Activated CD8-positive, alpha-beta memory T cell treated with anti-CD3 and anti-CD28 coated beads, Interleukin-2, amount 50 U/mL, for 4 hours (primary cell): ENCODE data around the gene GOLGA6D.
A peak's percentile ranks its signal among the peaks of the same experiment; 100 is the strongest.
"Not testable (repeated sequence)": the region's sequence is repeated elsewhere in the genome, so short reads cannot be mapped to it uniquely, and the experiment has no call there.

Source experiments
- DNase-seq: peaks from one replicate; pipeline ENCODE4 v3.0.0-alpha.2; 2020

GOLGA6D gene

DNA sequence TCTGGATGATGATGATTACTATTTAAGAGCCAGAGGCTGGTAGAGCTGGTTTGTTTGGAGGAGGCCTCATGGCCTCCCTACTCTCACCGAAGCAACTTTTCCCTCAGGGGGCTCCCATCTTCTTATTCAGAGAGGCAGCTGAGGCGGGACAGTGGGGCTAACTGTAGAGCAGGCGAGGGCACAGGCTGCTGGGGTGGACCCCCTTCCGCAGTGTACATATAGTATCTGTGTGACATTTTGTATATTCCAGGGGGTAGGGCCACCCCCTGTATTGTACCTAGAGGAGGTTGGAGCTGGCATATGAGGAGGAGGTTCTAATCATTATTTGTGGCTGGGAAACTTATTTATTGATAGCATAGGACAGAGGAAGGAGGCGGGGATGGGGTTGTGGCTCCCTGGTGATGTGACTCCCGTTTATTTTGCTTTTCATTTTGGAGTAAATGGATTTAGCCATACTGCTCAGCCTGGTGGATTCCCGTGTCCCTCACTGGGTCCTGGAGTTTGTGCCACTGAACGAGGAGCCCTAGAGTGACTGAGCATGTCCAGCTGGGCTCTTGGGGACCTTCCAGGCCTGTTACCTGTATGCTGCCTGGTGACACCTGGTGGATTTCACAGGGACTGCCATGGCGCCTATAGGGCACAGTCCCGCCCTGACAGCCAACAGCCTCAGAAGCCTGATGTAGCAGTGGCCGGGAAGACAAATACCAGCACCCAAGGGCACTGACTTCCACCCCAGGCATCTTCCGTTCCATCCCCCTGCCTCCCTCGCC, 16.1 kb downstream of the GOLGA6D start:
- DNase-seq, result not testable (repeated sequence)

DNA sequence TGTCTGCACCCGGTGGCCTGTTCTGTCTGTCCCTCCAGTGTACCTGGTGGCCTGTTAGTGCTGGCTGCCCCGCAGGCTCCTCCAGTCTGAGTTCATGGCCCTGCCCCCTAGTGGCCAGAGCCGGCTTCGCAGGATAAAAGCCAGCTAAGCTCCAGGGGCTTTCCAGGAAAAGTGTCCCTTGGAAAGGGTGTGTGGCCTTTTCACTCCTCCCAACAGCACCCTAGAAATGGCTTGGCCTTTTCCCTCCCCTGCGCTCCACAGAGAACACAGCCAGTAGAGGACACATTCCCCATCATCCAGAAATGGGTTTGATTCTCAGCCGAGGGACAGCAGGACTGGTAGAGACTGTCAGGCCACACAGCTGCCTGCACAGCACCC, 16.7 kb downstream of the GOLGA6D start:
- peak; percentile 67 for DNase-seq

DNA sequence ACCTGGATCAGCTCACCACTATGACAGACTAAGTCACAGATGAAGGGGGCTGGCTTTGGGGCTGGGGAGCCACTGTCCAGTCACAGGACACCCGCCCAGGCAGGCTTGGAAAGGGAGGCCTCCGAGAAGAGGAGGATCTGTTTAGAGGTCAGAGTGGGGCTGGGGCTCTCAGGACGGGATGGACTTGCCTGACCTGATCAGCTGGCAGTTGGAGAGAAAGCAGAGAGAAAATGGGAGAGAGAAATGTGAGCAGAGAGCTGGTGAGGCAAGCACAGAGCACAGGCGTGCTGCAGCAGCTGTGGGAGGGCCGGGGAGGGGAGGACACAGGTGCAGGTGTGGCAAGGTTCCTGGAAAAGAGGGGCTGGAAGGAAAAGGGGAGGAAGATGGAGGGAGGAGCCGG, 17.4 kb downstream of the GOLGA6D start:
- not testable (repeated sequence) for DNase-seq

DNA sequence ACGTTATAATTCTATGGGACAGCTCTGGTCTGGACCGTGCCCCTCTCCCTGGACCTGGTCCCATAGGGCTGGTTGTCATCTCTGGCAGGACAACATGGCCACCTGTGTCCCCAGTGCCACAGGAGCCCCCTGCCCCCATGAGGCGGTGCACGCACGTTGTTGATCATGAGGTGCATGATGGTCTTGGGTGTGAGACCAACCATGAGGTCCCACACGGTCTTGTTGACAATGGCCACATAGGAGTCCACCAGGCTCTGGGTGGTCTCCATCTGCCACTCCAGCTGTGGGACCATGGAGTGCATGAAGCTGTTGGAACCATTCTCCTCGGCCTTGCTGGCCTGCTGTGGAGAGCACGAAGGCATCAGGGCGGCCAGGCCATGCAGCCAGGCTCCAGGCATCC, 19.7 kb downstream of the GOLGA6D start:
- no peak for DNase-seq

DNA sequence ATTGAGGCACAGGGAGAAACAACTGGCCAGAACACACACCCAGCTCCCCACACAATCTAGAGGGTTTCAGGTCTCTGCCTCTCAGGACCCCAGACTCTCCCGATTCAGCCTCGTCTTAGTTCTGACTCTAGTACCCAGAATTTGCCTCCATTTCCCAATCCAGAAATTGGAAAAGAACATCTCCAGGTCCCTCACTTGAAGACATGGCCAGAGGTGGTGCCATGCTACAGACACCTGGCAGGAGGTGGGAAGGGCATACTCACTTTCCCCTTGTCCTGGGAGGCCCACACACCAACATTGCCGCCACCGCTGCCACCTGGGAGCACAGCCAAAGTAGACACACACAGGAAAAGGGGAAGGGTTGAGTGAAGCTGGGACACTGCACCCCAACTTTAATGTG, 20.1 kb downstream of the GOLGA6D start:
- DNase-seq, result not testable (repeated sequence)

DNA sequence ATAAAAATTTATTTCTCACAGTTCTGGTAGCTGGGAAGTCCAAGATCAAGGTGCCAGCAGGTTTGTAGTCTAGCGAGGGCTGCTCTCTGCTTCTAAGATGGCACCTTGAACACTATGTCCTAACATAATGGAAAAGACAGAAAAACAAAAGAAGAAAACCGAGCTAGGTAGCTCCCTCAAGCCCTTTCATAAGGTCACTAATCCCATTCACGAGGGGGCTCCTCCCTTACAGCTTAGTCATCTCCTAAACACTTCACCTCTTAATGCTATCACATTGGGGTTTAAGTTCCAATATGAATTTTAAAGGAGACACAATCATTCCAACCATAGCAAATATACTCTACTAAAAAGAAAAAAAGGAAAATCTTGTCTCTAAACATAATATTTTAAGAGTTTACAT, 23.6 kb downstream of the GOLGA6D start:
- DNase-seq, result no peak

DNA sequence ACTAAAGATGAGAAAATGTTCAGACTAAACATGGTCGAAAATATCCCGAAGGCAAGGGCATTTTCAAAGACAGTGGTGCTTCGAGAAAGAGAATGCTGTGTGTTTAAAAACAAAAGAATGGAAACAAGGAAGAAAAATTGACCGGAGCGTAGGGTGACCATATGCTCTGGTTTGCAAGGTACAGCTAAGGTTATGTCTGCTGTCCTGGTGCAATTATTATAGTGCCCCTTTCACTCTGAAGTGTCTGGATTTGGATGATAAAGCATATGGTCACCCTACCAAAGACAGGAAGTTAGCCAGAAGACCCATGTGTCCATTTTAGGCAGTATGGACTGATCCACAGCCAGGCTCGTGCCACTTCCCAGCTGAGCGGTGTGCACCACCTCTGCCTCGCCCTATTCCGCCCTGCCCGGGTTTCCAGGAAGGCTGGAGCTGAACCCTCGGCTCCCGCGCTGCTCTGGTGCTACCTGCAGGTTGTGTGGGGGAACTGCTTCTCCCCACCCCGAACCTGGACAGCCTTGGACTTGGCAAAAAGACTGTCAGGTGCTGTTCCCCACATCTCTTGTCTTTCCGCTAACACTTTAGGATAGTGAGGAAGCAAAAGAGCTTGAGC, 25.2 kb downstream of the GOLGA6D start:
- DNase-seq, result no peak

DNA sequence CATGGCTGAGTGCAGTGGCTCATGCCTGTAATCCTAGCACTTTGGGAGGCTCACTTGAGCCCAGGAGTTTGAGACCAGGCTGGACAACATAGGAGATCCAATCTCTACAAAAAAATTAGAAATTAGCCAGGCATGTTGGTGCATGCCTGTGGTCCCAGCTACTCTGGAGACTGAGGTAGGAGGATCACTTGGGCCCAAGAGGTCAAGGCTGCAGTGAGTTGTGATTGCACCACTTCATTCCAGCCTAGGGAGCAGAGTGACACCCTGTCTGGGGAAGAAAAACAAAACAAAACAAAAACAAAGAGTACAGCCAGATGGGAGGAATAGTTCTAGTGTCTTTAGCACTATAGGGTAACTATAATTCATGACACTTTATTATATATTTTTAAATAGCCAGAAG, 27.1 kb downstream of the GOLGA6D start:
- DNase-seq, result no peak

DNA sequence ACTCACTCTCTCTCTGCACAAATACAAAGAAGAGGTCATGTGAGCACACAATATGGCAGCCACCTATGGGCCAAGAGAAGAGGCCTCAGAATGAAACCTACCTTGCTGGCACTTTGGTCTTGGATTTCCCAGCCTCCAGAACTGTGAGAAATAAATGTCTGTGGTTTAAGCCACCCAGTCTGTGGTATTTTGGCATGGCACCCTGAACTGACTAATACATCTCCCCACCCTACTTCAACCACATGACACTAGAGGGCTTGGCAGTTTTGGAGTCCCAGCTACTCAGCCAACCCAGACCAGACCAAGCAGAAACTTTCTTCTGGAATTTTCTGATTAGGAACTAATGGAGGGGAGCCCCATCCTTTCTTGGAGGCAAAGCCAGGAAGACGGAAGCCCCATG, 29.9 kb downstream of the GOLGA6D start:
- not testable (repeated sequence) for DNase-seq

DNA sequence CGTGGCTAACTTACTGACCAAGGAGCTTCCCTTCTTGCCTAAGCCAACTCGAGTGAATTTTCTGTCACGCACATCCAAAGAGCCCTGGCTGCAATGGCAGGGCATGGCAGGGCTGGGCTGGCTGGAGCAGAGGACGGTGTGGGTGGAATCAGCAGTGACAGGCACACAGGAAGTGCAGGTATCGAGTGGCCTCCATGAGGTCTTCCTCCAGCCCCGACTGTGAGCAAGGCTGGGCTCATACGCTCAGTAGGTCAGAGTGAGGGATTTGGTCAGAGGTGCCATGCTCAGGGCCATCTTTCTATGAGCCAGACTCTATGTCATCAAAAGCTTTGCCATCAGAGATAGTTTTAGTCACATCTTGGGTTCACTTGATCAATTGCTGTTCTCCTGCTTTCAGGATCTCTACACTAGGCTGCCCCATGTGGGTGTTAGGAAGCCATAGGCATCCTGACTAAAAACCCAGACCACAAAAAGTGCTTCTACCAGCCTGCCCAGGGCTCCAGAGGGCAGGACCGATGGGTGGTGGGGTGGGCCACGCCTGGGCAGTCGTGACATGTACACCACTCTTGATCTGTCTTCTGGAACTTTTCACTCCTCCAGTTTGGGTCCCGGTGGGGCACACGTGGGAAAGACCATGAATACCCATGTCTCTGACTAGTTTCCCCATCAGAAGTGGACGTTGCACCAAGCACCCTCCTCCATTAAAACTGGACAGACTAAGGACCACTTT, 30.6 kb downstream of the GOLGA6D start:
- no peak for DNase-seq

DNA sequence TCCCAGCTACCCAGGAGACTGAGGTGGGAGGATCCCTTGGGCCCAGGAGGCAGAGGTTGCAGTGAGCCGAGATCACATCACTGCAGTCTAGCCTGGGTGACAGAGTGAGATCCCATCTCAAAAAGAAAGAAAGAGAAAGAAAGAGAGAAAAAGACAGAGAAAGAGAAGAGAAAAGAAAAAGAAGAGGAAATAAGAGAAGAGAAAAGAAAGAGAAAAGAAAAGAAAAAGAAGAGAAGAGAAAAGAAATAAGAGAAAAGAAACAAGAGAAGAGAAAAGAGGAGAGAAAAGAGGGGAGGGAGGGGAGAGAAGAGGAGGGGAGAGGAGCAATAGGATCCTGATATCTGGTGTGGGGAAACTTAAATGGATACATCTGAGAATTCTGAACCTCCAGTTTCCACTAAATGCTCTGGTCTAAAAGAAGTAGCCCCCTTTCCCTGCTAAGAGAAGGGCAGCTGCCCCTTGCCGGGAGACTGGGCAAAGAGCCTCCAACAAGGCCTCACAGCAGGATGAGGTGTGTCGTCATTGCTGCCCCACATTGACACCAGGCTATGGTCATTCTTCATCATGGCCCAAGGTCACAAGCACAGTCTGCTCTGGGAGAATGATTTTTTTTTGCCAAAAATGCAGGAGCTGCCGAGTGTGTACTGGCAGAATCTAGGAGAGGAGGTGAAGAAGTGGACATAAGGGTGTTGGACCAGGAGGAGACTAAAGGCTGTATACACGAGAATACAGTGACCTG, 32.1 kb downstream of the GOLGA6D start:
- DNase-seq, result no peak

DNA sequence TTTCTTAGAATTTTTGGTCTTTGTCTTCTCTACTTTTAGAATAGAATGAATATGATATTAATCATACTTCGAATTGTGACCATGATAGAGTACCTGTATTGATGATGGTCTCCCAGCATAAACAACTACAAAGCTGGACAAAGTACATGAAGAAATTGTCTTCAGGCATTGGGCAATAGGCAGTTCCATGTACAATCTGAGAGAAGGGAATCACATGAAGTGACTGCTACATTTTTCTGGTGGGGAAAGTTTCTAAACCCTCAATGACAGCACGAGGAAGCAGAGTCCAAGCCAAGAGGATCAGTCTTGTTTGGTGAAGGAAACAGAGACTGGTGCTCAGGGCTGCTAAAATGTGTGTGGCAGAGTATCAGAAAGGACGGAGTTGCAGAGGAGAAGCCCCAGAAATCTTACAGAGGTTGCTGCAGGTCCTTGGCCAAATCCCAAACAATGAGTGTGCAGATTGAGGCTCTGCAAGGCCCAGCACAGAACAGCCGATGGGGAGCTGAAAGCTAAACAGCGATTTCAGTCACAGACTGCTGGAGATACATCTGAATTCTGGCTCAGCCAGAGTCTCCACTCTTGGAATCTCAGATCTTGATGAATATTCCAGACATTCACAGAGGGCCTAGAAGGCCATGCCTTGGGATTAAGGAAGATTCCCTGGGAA, 36.7 kb downstream of the GOLGA6D start:
- not testable (repeated sequence) for DNase-seq

DNA sequence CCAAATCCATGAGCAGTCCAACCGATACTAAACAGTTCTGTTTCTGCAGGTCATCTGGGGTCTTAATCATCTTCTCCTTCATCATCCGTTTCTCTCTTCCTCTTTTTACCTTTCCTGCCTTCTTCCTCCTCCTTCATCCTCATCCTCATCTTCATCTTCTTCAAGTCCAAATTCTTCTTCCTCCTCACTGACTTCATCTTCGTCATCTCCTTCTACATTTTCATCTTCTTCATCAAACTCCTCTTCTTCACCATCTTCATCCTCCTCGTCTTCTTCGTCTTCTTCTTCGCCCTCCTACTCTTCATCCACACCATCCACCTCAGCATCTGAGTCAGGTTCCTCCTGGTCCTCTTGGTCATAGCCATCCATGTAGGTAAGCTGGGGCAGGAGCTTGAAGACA, 39.1 kb downstream of the GOLGA6D start:
- no peak for DNase-seq

DNA sequence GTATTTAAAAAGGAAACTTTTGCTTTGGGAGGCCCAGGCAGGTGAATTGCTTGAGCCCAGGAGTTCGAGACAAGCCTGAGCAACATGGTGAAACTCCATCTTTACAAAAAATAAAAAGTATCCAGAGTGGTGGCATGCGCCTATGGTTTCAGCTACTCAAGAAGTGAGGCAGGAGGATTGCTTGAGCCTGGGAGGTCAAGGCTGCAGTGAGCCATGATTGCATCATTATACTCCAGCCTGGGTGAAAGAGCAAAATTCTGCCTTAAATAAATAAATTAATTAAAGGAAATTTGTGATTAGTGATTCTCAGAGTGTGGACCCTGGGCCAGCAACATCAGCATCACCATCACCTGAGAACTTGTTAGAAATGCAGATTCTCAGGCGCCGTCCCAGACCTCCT, 43.3 kb downstream of the GOLGA6D start:
- no peak for DNase-seq

DNA sequence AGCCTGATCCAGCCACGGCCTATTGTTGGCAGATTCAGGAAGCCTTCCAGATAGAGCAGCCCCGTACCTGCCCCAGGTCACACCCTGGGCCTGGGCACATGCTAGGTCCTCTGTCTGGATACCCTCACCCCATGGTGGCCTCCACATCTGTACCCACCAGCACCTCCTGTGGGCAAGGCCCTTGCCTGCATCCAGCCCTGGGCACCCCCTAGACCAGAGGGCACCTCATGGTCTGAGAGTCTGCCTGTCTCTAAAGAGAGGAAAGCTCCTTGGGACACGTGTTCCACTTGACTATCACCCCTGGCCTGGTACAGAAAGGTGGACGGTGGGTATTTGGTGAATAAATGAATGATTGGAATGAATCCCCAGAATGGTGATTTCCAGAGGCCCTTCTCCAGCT, 44.4 kb downstream of the GOLGA6D start:
- no peak for DNase-seq

DNA sequence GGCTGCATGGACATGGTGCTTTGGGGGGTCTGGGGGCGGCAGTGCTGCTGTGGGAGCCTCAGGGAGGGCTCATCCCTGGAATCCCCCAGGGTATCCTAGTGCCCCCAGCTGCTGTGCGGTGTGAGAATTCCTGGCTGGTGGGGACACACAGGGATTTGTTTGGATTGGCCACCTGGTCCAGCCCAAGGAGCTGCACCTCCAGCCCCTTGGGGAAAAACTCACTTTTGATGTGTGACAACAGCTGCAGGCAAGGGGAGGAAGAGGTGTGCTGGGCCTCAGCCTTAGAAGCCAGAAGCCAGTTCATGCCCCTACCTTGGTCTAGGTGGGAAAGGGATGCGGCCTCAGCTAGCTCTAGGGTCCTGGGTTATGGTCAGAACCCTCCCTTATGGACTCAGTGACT, 44.9 kb downstream of the GOLGA6D start:
- no peak for DNase-seq

DNA sequence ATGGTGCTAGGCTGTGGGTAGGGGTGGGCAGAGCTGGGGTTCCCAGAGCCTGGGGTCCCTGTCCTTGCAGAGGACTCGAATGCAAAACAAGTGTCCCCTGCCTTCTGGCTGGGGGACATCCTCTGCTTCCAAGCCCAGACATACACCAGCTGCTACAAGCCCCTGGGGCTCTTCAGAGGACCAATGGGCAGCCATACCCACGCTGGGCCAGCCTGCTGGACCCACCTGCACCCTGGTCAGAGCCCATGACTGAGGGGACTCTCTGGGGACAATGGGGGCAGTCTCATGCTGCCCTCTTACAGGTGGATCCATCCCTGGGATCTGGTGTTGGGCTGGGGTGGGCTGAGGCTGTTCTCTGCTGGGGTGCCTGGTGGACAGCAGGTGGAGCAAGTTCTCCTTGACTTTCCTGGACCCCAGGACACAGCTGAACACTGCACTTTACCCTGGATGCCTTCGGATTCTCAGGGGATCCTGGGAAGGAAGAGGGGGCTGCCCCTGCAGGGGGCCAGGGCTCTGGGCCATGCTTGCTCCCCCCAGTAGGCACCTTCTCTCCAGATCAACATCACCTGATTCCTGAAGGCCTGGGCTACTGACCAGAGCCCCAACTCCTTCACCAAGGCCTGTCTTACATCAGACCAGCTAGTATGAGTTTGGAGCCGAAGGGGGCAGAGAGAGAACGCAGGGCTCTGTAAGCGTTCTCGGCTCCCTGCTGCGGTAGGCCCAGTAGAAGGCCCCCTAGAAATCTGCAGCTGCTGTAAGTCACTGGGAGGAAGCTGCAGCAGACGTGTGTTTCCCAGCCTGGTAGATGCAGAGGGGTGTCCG, 46.1 kb downstream of the GOLGA6D start:
- no peak for DNase-seq

DNA sequence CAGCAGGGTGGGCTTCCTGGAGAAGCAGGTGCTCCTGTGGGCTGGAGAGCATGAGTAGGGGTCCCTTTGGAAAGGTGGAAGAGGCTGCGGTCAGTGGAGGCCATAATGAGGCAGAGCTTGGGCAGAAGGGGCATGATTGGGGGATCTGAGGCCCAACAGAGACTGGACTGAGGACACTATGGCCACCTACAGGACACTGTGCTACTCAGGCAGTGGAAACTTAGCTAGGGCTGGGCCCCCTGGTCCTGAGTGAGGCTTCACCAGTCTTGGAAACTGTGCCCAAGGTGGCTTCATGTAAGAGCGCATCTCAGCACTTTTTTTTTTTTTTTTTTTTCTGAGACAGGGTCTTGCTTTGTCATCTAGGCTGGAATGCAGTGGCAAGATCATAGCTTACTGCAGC, 46.9 kb downstream of the GOLGA6D start:
- DNase-seq, result no peak

DNA sequence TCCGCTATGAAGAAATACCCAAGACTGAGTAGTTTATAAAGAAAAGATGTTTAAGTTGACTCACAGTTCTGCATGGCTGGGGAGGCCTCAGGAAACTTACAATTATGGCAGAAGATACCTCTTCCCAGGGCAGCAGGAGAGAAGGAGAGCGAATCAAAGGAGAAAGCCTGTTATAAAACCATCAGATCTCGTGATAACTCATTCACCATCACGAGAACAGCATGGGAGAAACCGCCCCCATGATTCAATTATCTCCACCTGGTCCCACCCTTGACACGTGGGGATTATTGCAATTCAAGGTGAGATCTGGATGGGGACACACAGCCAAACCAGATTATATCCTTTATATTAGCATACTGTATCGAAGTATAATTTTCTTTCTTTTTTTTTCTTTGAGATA, 49.5 kb downstream of the GOLGA6D start:
- DNase-seq, result not testable (repeated sequence)

DNA sequence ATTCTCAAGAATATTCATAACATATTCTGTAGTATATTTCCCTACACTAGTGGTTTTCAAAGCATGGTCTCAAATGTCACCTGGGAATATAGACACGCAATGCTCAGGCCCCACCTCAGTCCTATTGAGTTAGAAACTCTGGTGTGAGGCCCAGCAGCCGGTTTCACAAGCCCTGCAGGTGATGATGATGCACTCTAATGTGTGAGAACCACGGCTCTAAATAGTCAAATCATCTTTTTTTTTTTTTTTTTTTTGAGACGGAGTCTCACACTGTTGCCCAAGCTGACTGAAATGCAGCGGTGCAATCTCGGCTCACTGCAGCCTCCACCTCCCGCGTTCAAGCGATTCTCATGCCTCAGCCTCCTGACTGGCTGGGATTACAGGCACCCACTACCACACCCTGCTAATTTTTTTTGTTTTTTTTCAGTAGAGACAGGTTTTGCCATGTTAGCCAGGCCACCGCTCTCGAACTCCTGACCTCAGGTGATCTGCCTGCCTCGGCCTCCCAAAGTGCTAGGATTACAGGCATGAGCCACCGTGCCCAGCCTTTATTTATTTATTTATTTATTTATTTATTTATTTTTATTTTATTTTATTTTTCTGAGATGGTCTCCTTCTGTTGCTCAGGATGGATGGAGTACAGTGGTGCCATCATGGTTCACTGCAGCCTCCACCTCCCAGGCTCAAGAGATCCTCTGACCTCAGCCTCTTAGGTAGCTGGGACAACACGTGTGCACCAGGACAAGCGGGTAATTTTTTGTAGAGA, 51.2 kb downstream of the GOLGA6D start:
- not testable (repeated sequence) for DNase-seq

DNA sequence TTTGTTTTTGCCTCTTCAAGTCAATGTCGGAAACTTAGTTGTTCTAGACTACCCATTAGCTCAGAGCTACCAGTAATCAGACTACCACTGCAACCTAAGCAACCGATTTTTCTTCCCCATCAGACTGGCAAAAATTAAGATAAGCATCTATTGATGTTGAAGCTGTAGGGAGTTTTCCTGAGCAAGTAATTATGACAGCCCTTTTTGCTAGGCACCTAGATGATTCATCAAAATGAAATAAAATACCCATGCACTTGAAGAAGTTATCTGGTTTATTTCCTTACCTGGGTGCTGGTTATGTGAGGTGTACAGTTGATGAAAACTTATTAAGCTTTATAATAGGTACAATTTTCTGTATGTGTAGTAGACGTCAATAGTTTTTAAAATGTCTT, 52.7 kb downstream of the GOLGA6D start:
- no peak for DNase-seq
